T47D (cell line): ENCODE measurements around the gene MCF2L2.
"Not testable (repeated sequence)": the region's sequence is repeated elsewhere in the genome, so short reads cannot be mapped to it uniquely, and the experiment has no call there.

Experiments used
- DNase-seq, 2 experiments: peaks; one replicate each; pipeline versions ENCODE4 v3.0.0 to v3.0.0-alpha.2; 2011 to 2012; ENCODE audit warnings: low read depth in 1 of 2, low spot score in 1 of 2
- JUND ChIP-seq: IDR thresholded peaks from 2 replicates; pipeline ENCODE4 v1.6.1; 2012; ENCODE audit warnings: low read depth
- in situ Hi-C: cut with HindIII; loops from 2 replicates; pipeline ENCODE4 v1.10.0; 2016; ENCODE audit warnings: low sequenced_read_pairs, low pct_unique_long_range_greater_than_20kb

The MCF2L2 gene, protein sequence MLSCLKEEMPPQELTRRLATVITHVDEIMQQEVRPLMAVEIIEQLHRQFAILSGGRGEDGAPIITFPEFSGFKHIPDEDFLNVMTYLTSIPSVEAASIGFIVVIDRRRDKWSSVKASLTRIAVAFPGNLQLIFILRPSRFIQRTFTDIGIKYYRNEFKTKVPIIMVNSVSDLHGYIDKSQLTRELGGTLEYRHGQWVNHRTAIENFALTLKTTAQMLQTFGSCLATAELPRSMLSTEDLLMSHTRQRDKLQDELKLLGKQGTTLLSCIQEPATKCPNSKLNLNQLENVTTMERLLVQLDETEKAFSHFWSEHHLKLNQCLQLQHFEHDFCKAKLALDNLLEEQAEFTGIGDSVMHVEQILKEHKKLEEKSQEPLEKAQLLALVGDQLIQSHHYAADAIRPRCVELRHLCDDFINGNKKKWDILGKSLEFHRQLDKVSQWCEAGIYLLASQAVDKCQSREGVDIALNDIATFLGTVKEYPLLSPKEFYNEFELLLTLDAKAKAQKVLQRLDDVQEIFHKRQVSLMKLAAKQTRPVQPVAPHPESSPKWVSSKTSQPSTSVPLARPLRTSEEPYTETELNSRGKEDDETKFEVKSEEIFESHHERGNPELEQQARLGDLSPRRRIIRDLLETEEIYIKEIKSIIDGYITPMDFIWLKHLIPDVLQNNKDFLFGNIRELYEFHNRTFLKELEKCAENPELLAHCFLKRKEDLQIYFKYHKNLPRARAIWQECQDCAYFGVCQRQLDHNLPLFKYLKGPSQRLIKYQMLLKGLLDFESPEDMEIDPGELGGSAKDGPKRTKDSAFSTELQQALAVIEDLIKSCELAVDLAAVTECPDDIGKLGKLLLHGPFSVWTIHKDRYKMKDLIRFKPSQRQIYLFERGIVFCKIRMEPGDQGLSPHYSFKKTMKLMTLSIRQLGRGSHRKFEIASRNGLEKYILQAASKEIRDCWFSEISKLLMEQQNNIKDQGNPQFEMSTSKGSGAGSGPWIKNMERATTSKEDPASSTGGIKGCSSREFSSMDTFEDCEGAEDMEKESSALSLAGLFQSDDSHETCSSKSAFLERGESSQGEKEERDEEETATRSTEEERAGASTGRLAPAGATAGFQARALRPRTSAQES

DNA sequence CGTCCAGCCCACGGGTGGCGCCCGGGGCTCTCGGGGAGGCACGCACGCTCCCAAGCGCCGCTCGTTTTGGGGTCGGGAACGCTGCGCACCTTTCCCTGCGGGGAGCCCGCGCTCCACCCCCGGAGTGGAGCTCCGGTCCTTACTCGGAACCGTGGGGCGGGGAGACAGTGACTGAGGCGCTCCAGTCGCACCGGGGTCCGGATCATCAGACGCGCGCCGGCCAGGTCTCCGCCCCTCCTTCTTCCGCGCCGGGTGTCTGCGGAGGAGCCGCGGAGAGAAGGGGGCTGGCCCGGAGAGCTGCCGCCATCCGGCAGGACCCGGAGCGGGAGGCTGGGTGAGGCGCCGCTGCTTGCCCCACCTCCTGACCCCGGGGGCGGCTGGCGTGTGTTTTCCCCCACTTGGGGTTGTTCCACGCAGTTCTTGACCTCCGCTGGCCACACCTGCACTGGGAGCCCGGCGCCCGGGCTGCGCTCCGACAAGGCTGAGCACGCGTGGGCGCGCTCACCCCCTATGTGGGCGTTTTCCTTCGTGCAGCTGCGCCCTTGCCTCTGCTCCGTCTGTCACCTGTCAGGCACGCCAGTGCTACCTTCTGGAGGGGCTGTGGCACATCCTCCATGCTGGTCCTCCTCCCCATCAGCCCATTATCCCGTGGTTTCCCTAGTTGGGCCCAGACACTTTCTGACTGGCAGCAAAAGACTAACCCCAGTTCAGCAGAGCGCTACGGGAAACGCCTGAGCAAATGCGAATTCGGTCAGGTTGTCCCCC, at the start of gene MCF2L2:
Gene MCF2L2 (minus strand): TSS at position 173 of the 765 bp plus-strand sequence. CDS start 642 bp downstream, outside the sequence.
- in situ Hi-C loops: no loop called here
- no peak for TF ChIP-seq JUND
- peak; percentile 84 to 87 for DNase-seq

DNA sequence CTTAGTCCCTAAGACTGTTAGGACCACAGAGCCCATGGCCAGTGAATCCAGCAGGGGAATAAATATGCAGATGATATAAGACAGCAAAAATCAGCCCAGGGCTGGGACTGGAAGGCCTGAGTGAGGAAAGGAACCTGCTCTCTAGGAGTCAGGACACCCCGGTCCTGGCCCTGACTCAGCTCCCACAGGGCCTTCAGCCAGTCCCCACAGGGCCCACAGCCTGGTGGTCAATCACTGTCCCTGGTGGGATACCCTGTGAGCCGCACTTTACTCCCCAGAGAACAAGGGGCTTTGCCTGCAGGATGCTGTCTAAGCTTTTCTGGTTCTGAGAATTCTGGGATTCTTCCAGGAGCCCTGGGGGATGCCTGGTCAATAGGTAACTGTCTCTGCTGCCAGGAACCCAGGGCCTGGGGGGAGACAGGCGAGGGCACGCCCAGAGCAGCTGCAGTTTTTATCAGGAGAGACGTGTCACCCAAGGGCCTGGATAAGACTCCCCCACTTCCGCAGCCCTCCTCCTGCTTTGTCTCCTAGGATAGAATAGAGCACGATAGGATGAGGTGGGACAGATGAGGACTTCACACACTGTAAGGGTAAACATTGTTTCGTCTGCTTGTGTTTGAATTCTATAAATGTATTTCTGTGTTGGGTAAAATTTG, 49.5 kb upstream of the MCF2L2 start:
- in situ Hi-C loops: no loop called here
- TF ChIP-seq JUND: no peak
- no peak for DNase-seq

GRCh38 chr3:183475764-183476162, 47.3 kb upstream of the MCF2L2 start:
- in situ Hi-C loops, DNase-seq: not testable (repeated sequence)

- no peak for TF ChIP-seq JUND
- DNase-seq: no peak
- in situ Hi-C loops: no loop called here
Observed at GRCh38 chr3:183475016-183475763, 46.8 kb upstream of the MCF2L2 start.

DNA sequence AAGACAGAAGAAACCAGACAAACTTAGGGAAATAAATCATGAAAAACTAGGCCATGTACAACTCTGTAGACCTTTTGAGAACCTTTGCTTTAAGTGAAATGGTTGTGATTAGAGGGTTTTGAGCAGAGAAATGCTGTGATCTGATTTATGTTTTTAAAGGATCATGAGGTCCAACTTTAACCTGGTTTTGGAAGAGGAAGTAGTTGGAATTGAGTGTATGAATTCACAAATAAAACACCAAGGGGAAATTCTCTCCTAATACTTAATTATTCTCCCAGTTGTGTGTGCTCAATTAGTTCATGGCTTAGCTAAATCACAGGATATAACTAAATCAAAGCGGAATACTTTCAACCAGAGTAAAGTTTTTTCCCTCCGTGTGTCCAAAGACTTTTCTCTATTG, 45.5 kb upstream of the MCF2L2 start:
- in situ Hi-C loops: no loop called here

DNA sequence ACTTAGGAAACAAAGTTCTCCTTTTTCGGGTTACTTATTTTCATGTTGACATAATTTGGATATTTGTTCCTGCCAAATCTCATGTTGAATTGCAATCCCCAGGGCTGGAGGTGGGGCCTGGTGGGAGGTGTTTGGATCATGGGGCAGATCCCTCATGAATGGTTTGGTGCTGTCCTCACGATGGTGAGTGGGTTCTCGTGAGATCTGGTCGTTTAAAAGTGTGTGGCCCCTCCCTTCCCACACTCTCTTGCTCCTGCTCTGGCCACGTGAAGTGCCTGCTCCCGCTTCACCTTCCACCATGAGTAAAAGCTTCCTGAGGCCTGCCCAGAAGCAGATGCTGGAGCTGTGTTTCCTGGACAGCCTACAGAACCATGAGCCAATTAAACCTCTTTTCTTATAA, 43.7 kb upstream of the MCF2L2 start:
- TF ChIP-seq JUND: no peak
- DNase-seq: no peak
- in situ Hi-C loops: no loop called here

More for the DNA sequence above, 45.5 kb upstream of the MCF2L2 start:
- no peak for DNase-seq
- no peak for TF ChIP-seq JUND

GRCh38 chr3:183468424-183468823, 40.0 kb upstream of the MCF2L2 start:
- in situ Hi-C loops: no loop called here
- DNase-seq: no peak
- TF ChIP-seq JUND: no peak

- no peak for DNase-seq
- TF ChIP-seq JUND: no peak
- in situ Hi-C loops: no loop called here
Observed at GRCh38 chr3:183466575-183466974, 38.2 kb upstream of the MCF2L2 start.

DNA sequence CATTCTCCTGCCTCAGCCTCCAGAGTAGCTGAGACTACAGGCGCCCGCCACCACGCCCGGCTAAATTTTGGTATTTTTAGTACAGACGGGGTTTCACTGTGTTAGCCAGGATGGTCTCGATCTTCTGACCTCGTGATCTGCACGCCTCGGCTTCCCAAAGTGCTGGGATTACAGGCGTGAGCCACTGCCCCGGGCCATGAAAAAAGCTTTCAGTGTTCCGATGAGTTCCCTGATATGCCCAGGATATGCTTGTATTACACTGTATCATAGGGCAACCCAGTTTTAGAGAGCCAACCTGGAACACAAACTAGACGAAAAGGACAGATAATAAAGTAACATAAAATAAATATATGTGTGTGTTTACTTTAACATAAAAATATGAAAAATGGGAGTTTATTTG, 37.3 kb upstream of the MCF2L2 start:
- in situ Hi-C loops: not testable (repeated sequence)
- peak in 1 of 2 experiments; percentile 57 for DNase-seq

GRCh38 chr3:183464480-183464879, 36.1 kb upstream of the MCF2L2 start:
- DNase-seq: no peak
- TF ChIP-seq JUND: no peak
- in situ Hi-C loops: no loop called here
